Panc1 (cell line): ENCODE data around the gene ARID5A. TPM values are rescaled to one million over a fixed set of nuclear protein-coding genes. Genes with fewer than 3 reads are reported as not detected.

Experiments
- ATAC-seq: fragments of 200-7000 bp; cut with Tn5 transposase; 2 replicates; pipeline ENCODE4 v1.9.1; 2020; ENCODE audit warnings: mild to moderate bottlenecking, moderate library complexity
- BruUV-seq: library from RNA; stranded (reverse); fragments of 400-500 nt; replicated peaks from 2 replicates; lab custom pipeline; 2021; lab: Mats Ljungman, UMichigan
- CTCF ChIA-PET: fragments of 300-600 bp; sonication (Branson Sonifier 250); formaldehyde crosslinking; loops from one replicate; lab custom pipeline; 2022; ENCODE audit warnings: antibody characterized with exemption; lab: Charles Lee
- POLR2A ChIA-PET: fragments of 300-600 bp; sonication (Branson Sonifier 250); formaldehyde crosslinking; loops from one replicate; lab custom pipeline; 2022; ENCODE audit warnings: antibody characterized with exemption; lab: Charles Lee
- DNase-seq: peaks from one replicate; pipeline ENCODE4 v3.0.0-alpha.2; 2010; ENCODE audit warnings: low read depth, low spot score
- H3K27ac ChIP-seq: 2 replicates; pipeline ENCODE4 v1.5.1; 2011; ENCODE audit warnings: mild to moderate bottlenecking, low read length, inconsistent platforms
- H3K27me3 ChIP-seq: fragments of 200-500 bp; sonication (Bioruptor generic); 2 replicates; pipeline ENCODE4 v1.6.0; 2014; ENCODE audit warnings: low read length, inconsistent platforms; ENCODE audit not compliant: control insufficient read depth, insufficient read depth
- H3K36me3 ChIP-seq: fragments of 200-500 bp; sonication (Bioruptor generic); 2 replicates; pipeline ENCODE4 v1.5.1; 2014; ENCODE audit warnings: inconsistent platforms, mild to moderate bottlenecking, low read length, moderate library complexity; ENCODE audit not compliant: control insufficient read depth, insufficient read depth
- H3K4me1 ChIP-seq: 2 replicates; pipeline ENCODE4 v1.5.1; 2011; ENCODE audit warnings: inconsistent platforms, mild to moderate bottlenecking, low read length, moderate library complexity; ENCODE audit not compliant: control insufficient read depth, insufficient read depth
- H3K4me3 ChIP-seq, 2 experiments: 2 replicates each; pipeline ENCODE4 v1.5.1; 2011 to 2012; ENCODE audit warnings: low read depth in 2 of 2, low read length in 2 of 2, mild to moderate bottlenecking in 2 of 2, inconsistent platforms in 1 of 2, moderate library complexity in 1 of 2
- H3K9me3 ChIP-seq: fragments of 200-500 bp; sonication (Bioruptor generic); 2 replicates; pipeline ENCODE4 v1.5.1; 2014; ENCODE audit warnings: low read depth, mild to moderate bottlenecking, inconsistent platforms, low read length, moderate library complexity; ENCODE audit not compliant: control insufficient read depth, insufficient read depth
- CTCF ChIP-seq: fragments of 450-650 bp; IDR thresholded peaks from 2 replicates; pipeline ENCODE4 v1.5.1; 2017; ENCODE audit warnings: mild to moderate bottlenecking
- POLR2AphosphoS5 ChIP-seq: IDR thresholded peaks from 2 replicates; pipeline ENCODE4 v1.6.1; 2012; ENCODE audit warnings: mild to moderate bottlenecking, low read depth, low read length, moderate library complexity
- REST ChIP-seq, 2 experiments: IDR thresholded peaks; 2 replicates each; pipeline ENCODE4 v1.6.1; 2011 to 2012; ENCODE audit warnings: low read depth in 2 of 2, control low read depth in 1 of 2, low read length in 1 of 2, mild to moderate bottlenecking in 1 of 2, moderate library complexity in 1 of 2; ENCODE audit not compliant: insufficient read depth in 1 of 2
- SIN3A ChIP-seq: IDR thresholded peaks from 2 replicates; pipeline ENCODE4 v1.6.1; 2012; ENCODE audit warnings: low read depth, mild to moderate bottlenecking, low read length, moderate library complexity, borderline replicate concordance; ENCODE audit not compliant: insufficient read depth
- TCF7L2 ChIP-seq: IDR thresholded peaks from 2 replicates; pipeline ENCODE4 v1.6.1; 2011; ENCODE audit warnings: mild to moderate bottlenecking, low read depth, low read length, inconsistent platforms
- in situ Hi-C: cut with HindIII; loops from 2 replicates; pipeline ENCODE4 v1.10.0; 2016; ENCODE audit warnings: low sequenced_read_pairs, low pct_unique_long_range_greater_than_20kb
- intact Hi-C: fragments of 100-400 bp; cut with micrococcal nuclease; formaldehyde crosslinking; loops from one replicate; pipeline ENCODE4 v1.10.0; 2022; ENCODE audit not compliant: unreplicated experiment
- total RNA-seq: library from RNA; stranded (reverse); gene quantifications from one replicate; pipeline ENCODE4 v1.2.1, GENCODE V29; 2021; ENCODE audit not compliant: unreplicated experiment

The ARID5A gene
- total RNA-seq, 1 experiment from 2014 or later, result 19.3 TPM

GRCh38 chr2:96546797-96547196, 10.2 kb downstream of the ARID5A start:
- CTCF ChIA-PET, result no interaction called here

GRCh38 chr2:96547203-96547641, 10.7 kb downstream of the ARID5A start:
- Histone ChIP-seq H3K9me3 (no peaks in the 10 kb centered on the region), H3K27ac (no peak overlapping the region), H3K27me3 (no peaks in the 10 kb centered on the region), H3K4me3 (no peak overlapping the region), H3K36me3 (no peaks in the 10 kb centered on the region), H3K4me1 (no peaks in the 10 kb centered on the region; the same call in 1 of the 2 replicates)
- TF ChIP-seq TCF7L2, result no peak
- TF ChIP-seq SIN3A, result no peak
- no peak for TF ChIP-seq CTCF
- TF ChIP-seq POLR2AphosphoS5, result no peak
- TF ChIP-seq REST (IDR thresholded peaks at IDR 0.05; ENCODE audit: insufficient read depth in 1 of 2, low read depth in 2 of 2, low read length in 1 of 2), result no peak
- BruUV-seq, result no TSS peak
- DNase-seq (no peak), ATAC-seq (no peak)
- in situ Hi-C loops (no loop called here), intact Hi-C loops (no loop called here)
- ChIA-PET CTCF (interaction anchor here (0.9 kb wide), 1 partner anchor 38 kb away, joined by 4 read pairs; no protein-coding TSS in a partner anchor), POLR2A (no interaction called here)

More at GRCh38 chr2:96546797-96547196, 10.2 kb downstream of the ARID5A start:
- no peak overlapping the region for H3K27ac ChIP-seq
- no peak overlapping the region for H3K4me3 ChIP-seq
- DNase-seq, result no peak
- H3K4me1 ChIP-seq, result no peaks in the 10 kb centered on the region; the same call in 1 of the 2 replicates
- no peaks in the 10 kb centered on the region for H3K9me3 ChIP-seq
- in situ Hi-C loops (no loop called here), intact Hi-C loops (no loop called here)
- ATAC-seq, result no peak
- H3K36me3 ChIP-seq, result no peaks in the 10 kb centered on the region
- POLR2A ChIA-PET, result no interaction called here
- no TSS peak for BruUV-seq
- no peaks in the 10 kb centered on the region for H3K27me3 ChIP-seq
- TF ChIP-seq TCF7L2 (no peak), CTCF (no peak), SIN3A (no peak), REST (IDR thresholded peaks at IDR 0.05; ENCODE audit: insufficient read depth in 1 of 2, low read depth in 2 of 2, low read length in 1 of 2) (no peak)
